DOHH2 (cell line): ENCODE data around the gene TTC3.

Experiments used
- H3F3A ChIP-seq: fragments of 200-600 bp; sonication (generic), shearing (Covaris generic); 2 replicates; pipeline ENCODE4 v1.6.0; 2016; ENCODE audit warnings: antibody characterized with exemption, mild to moderate bottlenecking; ENCODE audit not compliant: control insufficient read depth, insufficient read depth
- H3K27ac ChIP-seq: fragments of 200-600 bp; sonication (generic); 2 replicates; pipeline ENCODE4 v1.5.1; 2014; ENCODE audit warnings: low read depth, mild to moderate bottlenecking, low read length, moderate library complexity
- H3K27me3 ChIP-seq: fragments of 200-600 bp; sonication (generic); 2 replicates; pipeline ENCODE4 v1.6.1; 2014; ENCODE audit warnings: mild to moderate bottlenecking, low read length, mixed read lengths; ENCODE audit not compliant: control insufficient read depth
- H3K36me3 ChIP-seq: fragments of 200-600 bp; sonication (generic); 2 replicates; pipeline ENCODE4 v1.6.1; 2014; ENCODE audit warnings: mild to moderate bottlenecking, low read length, moderate library complexity, mixed read lengths; ENCODE audit not compliant: control insufficient read depth
- H3K4me1 ChIP-seq: fragments of 200-600 bp; sonication (generic); 2 replicates; pipeline ENCODE4 v1.6.1; 2014; ENCODE audit warnings: mild to moderate bottlenecking, low read length, mixed read lengths; ENCODE audit not compliant: control insufficient read depth
- H3K4me2 ChIP-seq: fragments of 200-600 bp; sonication (generic); 2 replicates; pipeline ENCODE4 v1.6.0; 2014; ENCODE audit warnings: mild to moderate bottlenecking, low read length, moderate library complexity
- H3K4me3 ChIP-seq: fragments of 200-600 bp; sonication (generic); 2 replicates; pipeline ENCODE4 v1.5.1; 2014; ENCODE audit warnings: mild to moderate bottlenecking, low read length, mixed read lengths
- H3K79me2 ChIP-seq: fragments of 200-600 bp; sonication (generic); 2 replicates; pipeline ENCODE4 v1.6.1; 2014; ENCODE audit warnings: mild to moderate bottlenecking, low read length, mixed read lengths; ENCODE audit not compliant: control insufficient read depth
- H3K9me2 ChIP-seq: fragments of 200-600 bp; sonication (generic); replicated peaks from 2 replicates; pipeline ENCODE4 v1.6.1; 2014; ENCODE audit warnings: mild to moderate bottlenecking, low read length, mixed read lengths; ENCODE audit not compliant: control insufficient read depth
- H3K9me3 ChIP-seq: fragments of 200-600 bp; sonication (generic); 2 replicates; pipeline ENCODE4 v1.6.1; 2014; ENCODE audit warnings: antibody characterized with exemption, low read length, mixed read lengths; ENCODE audit not compliant: control insufficient read depth, insufficient read depth
- H4K20me1 ChIP-seq: fragments of 200-600 bp; sonication (generic); 2 replicates; pipeline ENCODE4 v1.6.0; 2014; ENCODE audit warnings: low read depth, mild to moderate bottlenecking, antibody characterized with exemption, low read length, moderate library complexity; ENCODE audit not compliant: control insufficient read depth, insufficient read depth
- CTCF ChIP-seq: fragments of 200-600 bp; sonication (generic); IDR thresholded peaks from one replicate; pipeline ENCODE4 v1.5.1; 2014; ENCODE audit warnings: antibody characterized with exemption, mild to moderate bottlenecking, low read depth, low read length; ENCODE audit not compliant: poor library complexity, severe bottlenecking
- EZH2phosphoT487 ChIP-seq: fragments of 200-600 bp; sonication (generic); IDR thresholded peaks from 2 replicates; pipeline ENCODE4 v1.6.1; 2017; ENCODE audit warnings: borderline replicate concordance, mild to moderate bottlenecking, antibody characterized with exemption, low read length, moderate library complexity, mixed read lengths

The TTC3 gene

DNA sequence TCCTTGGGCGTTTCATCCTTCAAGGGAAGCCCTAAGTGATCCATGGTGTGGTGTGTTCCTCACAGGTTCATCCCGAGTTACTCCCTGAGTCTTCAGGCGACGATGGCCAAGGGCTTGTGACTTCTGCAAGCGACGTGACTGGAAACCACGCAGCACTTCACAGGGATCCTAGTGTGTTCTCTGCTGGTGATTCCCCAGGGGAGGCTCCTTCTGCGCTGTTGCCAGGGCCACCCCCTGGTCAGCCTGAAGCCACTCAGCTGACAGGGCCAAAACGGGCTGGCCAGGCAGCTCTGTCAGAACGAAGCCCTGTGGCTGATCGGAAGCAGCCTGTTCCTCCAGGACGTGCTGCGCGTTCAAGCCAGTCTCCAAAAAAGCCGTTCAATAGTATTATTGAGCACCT is 122.6 kb downstream of the TTC3 start:
- Histone ChIP-seq H3K4me1 (no peaks in the 10 kb centered on the region), H3K4me2 (no peak overlapping the region), H3F3A (no peaks in the 10 kb centered on the region), H3K79me2 (no peaks in the 10 kb centered on the region), H3K27ac (no peak overlapping the region), H3K36me3 (peaks cover 63% of the 10 kb centered on the region), H3K9me3 (no peaks in the 10 kb centered on the region), H3K4me3 (no peak overlapping the region), H3K9me2 (no peaks in the 10 kb centered on the region), H4K20me1 (no peaks in the 10 kb centered on the region), H3K27me3 (no peaks in the 10 kb centered on the region)
- TF ChIP-seq CTCF, result no peak
- no peak for TF ChIP-seq EZH2phosphoT487

- Histone ChIP-seq H3K36me3 (peaks cover 72% of the 10 kb centered on the region), H3K27me3 (no peaks in the 10 kb centered on the region), H3K4me2 (no peak overlapping the region), H3K4me3 (no peak overlapping the region), H3K27ac (no peak overlapping the region), H3K79me2 (no peaks in the 10 kb centered on the region), H3K9me3 (no peaks in the 10 kb centered on the region), H3K4me1 (no peaks in the 10 kb centered on the region), H3K9me2 (no peaks in the 10 kb centered on the region), H3F3A (no peaks in the 10 kb centered on the region), H4K20me1 (no peaks in the 10 kb centered on the region)
- TF ChIP-seq CTCF (no peak), EZH2phosphoT487 (no peak)
These were observed 123.8 kb downstream of the TTC3 start for GRCh38 chr21:37196847-37197246.

- Histone ChIP-seq H3K4me2 (no peak overlapping the region), H3K27me3 (no peaks in the 10 kb centered on the region), H3K36me3 (peaks cover 68% of the 10 kb centered on the region), H3K27ac (no peak overlapping the region), H3K4me1 (no peaks in the 10 kb centered on the region), H3K9me2 (no peaks in the 10 kb centered on the region), H3K4me3 (no peak overlapping the region), H3K9me3 (no peaks in the 10 kb centered on the region), H3F3A (no peaks in the 10 kb centered on the region), H4K20me1 (no peaks in the 10 kb centered on the region), H3K79me2 (no peaks in the 10 kb centered on the region)
- TF ChIP-seq EZH2phosphoT487, result no peak
- TF ChIP-seq CTCF, result no peak
These were observed 124.7 kb downstream of the TTC3 start for GRCh38 chr21:37197746-37198145.
